ENCODE measurements around the gene ZNF30.
"Not testable (repeated sequence)": the region's sequence is repeated elsewhere in the genome, so short reads cannot be mapped to it uniquely, and the experiment has no call there.

Gene ZNF30

GRCh38 chr19:34926685-34927375, at the start of gene ZNF30:
TSS of gene ZNF30 (plus strand) at chr19:34926903. CDS start at chr19:34929948, 3,045 bp downstream.
- peak; percentile 73 to 74 for DNase-seq

- DNase-seq: no peak
These were observed 47.1 kb upstream of the ZNF30 start for GRCh38 chr19:34879563-34879962.

GRCh38 chr19:34880034-34880433, 46.7 kb upstream of the ZNF30 start:
- no peak for DNase-seq

DNA sequence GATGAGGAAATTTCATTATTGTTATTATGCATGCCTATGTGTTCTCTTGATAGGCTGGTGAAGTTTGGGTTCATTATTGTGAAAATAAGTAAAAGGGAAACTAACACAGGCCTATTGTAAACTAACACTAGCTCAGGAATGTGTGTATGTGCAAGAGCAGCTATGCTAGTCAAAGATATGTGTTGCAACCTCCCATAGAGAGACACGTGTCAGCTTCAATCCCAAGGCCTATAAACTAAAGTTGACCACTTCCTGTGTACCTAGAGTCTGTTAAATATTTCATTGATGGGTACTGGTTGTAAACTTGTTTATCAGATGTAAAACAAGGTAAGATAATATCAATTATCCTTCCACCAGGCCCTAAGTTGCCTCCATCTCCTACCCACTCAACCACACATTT, 44.7 kb upstream of the ZNF30 start:
- DNase-seq: no peak

- no peak for DNase-seq
These were observed 38.6 kb upstream of the ZNF30 start for GRCh38 chr19:34888091-34888490.

DNA sequence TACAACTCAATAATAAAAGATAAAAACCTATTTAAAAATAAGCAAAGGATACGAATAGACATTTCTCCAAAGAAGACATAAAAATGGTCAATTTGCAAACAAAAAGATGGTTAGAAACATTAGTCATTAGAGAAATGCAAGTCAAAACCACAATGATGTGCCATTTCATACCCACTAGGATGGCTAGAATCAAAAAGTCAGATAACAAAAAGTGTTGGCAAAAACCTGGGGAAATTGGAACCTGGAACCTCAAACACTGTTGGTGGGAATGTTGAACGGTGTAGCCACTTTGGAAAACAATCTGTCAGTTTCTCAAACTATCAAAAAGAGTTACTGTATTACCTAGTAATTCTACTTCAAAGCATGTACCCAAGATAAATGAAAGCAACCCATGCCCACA, 26.5 kb upstream of the ZNF30 start:
- no peak for DNase-seq

GRCh38 chr19:34904664-34905527, 21.8 kb upstream of the ZNF30 start:
- DNase-seq: no peak

GRCh38 chr19:34910770-34911169, 15.9 kb upstream of the ZNF30 start:
- no peak for DNase-seq

- DNase-seq: not testable (repeated sequence)
These were observed 9.6 kb upstream of the ZNF30 start for GRCh38 chr19:34917144-34917543.

DNA sequence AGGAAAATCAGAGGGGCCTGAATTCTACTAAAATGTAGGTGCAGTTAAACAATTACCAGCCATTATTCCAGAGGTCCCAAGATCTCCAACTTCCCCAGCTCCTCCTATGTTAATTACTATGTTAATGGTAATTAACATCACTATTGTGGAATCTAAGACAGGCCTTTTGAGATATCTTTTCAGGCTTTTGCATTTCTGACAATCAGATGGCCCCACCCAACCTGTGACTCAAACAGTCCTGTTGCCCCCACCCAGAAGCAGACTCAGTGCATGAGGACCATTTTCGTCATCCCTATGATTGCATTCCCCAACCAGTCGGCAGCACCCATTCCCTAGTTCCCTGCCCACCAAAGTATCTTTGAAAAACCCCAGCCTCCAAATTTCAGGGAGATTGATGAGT, 8.5 kb upstream of the ZNF30 start:
- DNase-seq: no peak

GRCh38 chr19:34920090-34920786, 6.5 kb upstream of the ZNF30 start:
- not testable (repeated sequence) for DNase-seq

DNA sequence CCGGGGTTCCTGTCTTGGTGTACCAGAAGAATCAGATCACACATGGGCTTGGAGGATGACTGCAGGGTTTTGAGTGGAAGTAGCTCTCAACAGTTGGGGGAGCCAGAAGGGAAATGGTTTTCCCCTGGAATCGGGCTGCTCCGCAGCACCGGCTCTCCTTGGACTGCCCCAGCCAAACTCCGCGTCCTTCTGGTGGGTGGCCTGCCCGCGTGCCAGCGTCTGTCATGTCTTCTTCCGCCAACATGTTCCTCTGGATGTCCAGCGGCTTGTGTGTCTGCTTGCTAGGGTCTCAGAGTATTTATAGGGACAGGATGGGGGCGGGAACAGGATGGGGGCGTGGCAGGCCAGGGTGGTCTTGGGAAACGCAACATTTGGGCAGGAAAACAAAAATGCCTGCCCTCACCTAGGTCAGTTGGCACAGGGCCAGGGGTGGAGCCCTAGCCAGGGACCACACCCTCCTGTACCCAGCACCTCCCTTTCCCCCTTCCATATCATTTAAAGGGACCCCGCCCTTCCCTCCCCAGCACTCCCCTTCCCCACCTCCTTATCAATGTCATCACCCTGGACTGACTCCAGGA, 1.3 kb upstream of the ZNF30 start:
- DNase-seq: no peak

DNA sequence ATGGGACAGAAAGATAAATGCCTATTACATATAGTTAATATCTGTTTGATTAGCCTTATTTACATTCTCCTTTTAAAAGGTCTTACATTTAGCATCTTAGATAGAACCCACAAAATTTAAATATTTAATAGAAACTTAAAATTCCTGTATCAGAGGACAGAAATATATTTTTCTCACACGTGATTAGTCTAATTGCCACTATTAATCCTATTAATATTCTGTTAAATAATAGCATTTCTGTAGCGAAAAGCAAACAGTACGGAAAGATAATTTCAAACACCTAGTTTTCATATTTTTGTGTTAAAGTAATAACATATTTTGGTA, 380 bp upstream of the ZNF30 start:
- no peak for DNase-seq

DNA sequence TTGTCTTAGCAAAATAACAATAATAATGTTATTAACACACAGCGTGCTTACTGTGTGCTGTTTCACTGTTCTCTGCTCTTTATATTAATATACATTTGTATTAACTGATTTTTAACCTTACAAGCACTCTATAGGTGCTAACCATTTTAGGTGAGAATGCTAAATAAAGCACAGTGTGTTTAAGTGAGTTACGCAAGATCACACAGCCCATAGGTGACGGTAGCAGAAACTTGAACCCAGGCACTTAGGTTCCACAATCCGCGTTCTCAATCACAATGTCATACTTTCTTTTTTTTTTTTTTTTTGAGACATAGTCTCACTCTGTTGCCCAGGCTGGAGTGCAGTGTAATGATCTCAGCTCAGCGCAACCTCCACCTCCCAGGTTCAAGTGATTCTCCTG, 5.8 kb downstream of the ZNF30 start:
- DNase-seq: no peak

- DNase-seq: no peak
These were observed 9.5 kb downstream of the ZNF30 start for GRCh38 chr19:34936184-34936583.

DNA sequence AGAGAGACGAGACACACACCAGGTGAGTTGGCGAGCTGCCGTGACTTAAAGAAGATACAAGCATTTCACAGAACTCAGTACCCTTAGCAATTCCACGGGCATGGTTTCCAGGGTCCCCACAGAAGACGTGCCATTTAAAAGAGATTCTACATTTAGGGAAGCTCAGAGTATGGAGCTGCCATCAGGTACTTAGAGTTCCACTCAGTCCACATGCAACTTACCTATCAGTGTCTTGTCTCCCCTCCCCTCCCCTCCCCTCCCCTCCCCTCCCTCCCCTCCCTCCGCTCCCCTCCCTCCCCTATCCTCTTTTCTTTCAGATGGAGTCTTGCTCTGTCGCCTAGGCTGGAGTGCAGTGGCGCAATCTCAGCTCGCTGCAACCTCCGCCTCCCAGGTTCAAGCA, 12.2 kb downstream of the ZNF30 start:
- no peak for DNase-seq

GRCh38 chr19:34943861-34944573, 17.3 kb downstream of the ZNF30 start:
- no peak for DNase-seq

DNA sequence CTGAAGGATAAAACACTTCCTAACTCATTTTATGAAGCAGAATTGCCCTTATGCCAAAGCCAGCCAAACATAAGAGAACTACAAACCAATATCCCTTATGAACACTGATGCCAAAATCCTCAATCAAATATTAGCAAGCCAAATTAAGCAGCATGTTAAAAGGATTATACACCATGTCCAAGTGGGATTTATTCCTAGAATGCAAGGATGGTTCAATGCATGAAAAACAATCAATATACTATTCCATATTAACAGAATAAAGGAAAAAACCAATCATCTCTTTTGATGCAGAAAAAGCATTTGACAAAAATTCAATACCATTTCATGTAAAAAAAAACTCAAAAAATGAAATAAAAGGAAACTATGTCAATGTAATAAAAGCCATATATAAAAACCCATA, 26.4 kb downstream of the ZNF30 start:
- DNase-seq: no peak

DNA sequence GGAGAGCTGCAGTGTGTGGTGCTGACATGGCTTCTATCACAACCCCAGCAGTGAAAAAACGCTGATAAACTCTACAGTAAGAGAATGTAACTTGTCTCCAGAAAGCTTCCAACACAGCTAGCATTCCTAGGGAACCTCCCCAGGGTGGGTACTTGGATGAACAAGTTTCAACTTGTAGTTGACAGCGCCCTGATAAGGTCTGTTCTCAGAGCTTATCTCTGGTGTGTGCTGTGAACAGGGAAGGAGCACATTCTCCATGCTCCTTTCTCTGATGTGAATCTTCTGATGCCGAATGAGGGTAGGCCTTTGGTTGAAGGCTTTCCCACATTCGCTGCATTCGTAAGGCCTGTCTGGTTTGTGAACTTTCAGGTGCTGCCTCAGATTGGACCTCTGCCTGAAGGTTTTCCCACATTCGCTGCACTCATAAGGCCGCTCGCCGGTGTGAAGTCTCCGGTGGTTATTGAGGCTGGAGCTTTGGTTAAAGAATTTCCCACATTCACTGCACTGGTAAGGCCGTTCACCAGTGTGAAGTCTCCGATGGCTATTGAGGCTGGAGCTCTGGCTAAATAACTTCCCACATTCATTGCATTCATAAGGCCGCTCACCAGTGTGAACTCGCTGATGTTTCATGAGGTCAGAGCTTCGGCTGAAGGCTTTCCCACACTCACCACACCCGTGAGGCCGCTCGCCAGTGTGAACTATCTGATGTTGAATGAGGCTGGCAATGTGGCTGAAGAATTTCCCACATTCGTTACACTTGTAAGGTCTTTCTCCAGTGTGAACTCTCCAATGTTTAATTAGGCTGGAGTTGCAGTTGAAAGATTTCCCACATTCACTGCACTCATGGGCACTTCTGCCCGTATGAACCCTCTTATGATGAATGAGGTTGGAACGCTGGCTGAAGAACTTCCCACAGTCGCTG, 31.4 kb downstream of the ZNF30 start:
- no peak for DNase-seq

DNA sequence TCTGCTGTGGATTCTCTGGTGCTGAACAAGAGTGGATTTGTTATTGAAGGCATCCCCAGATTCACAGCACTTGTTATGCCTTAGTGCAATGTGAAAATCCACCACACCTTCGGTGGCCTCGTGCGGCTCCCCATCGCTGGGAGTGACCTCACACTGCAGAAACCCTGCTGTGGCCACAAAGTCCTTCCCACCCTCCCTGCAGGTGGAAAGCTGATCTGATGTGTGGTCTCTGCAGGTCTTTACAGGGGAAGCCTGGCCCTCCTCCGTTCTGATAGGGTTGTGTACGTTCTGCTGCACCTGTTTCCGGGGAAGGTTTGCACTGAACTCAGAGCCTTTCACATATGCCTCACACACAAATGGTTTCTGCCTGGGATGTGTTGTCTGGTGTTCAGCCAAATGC, 32.3 kb downstream of the ZNF30 start:
- no peak for DNase-seq

GRCh38 chr19:34960103-34960805, 33.6 kb downstream of the ZNF30 start:
- DNase-seq: no peak

Data from stimulated activated CD4-positive, alpha-beta T cell treated with anti-CD3 and anti-CD28 coated beads, Interleukin-2, amount 100 ng/mL, for 48 hours (primary cell).